Activated CD8-positive, alpha-beta memory T cell treated with anti-CD3 and anti-CD28 coated beads for 4 hours (primary cell): ENCODE results near the gene CAD.
"Not testable (repeated sequence)": the region's sequence is repeated elsewhere in the genome, so short reads cannot be mapped to it uniquely, and the experiment has no call there.

Experiments used
- DNase-seq, 2 donors: peaks; one replicate each; pipeline ENCODE4 v3.0.0-alpha.2; 2020; ENCODE audit warnings: low read depth in 2 of 2

Gene CAD

GRCh38 chr2:27256855-27257454, 39.8 kb downstream of the CAD start:
- DNase-seq = no peak

DNA sequence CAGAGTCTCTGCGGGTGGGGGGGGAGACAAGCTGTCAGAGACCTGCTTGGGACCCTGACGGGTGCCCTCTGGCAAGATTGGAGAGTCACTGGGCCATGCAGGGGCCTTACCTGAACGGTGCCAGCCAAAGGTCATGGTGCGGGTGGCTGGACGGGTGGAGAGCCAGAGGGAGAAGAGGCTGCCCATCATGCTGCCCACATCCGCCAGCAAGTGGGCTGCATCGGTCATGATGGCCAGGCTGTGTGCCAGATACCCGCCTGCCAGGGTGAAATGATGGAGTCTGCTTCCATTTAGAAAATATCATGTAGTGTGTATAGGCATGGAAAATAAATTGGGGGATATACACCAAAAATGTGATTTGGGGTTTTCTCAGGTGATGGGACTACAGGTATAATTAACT, 40.9 kb downstream of the CAD start:
- no peak for DNase-seq

DNA sequence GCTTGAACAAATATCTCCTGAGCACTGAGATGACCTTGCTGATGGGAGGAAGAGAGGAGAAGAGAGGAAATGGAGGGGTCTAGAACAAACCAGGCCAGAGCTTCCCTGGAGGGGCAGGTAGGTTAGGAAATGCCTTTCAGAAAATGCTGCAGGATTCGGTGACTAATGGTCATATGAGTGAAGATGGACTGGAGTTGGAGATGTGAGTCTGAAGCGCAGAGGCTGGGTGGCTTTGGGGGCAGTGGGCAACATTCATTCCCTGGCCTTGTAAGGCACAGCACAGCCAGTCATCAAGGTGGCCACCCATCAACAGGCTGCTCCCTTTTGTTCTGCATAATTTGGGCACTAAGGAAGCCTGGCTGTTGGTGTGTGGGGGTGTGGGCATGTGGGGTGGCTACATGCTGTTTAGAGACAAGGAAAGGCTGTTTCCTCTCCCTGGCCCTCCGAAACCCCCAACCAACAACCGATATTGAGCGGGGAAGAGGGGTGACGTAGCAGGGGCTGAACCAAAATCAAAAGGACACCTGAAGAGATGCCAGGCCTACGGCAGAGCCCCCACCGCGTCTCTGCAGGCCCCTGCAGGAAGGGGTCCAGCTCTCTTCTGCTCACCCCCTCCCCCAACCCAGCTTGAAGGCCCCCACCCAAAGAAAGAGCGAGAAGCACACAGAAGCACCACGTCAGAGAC, 44.2 kb downstream of the CAD start:
- no peak for DNase-seq

- DNase-seq = no peak
Measured at GRCh38 chr2:27261926-27262298, 44.7 kb downstream of the CAD start.

DNA sequence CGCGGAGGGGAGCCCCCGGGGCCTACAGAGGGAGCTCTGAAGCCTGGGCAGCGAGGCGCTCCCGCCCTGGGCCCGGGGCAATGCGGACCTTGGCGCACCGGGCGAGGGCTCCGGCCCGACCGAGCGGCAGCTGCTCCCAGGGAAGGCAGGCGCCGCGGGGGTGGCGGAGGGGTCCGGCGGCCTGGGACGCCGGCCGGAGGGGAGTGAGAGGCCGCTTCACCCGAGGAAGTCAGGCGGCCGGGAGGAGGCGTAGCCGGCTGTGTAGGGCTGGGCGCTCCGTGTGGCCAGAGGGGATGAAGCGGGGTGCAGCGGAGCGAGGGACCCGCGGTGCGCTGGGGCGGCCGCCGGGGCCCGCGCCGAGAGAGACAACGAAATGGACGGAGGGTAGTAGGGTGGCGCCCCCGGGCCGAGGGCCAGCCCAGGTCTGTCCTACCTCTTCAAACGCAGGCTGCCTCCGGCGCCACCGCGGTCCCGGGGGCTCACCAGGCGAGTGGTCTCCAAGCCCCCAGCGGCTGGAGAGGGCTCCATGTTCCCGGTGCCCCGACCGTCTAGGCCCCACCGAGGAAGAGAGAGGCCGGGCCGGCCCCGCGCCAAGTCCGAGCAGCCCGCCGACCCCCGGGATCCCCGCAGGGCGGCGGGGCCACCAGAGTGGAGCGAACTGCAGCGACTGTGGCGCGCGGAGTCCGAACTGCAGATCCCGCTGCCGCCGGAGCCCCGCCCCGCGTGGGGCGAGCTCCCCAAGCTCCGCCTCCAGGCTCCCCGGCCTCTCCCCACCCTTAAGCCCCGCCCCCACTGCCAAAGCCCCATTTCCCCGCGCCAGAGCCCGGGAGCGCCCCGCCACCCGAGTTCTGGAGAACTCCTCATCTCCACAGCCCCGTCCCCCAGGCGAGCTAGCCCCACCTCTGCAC, 45.5 kb downstream of the CAD start, which contains the start of gene SLC30A3:
Gene SLC30A3 (minus strand): TSS at position 669 of the 908 bp plus-strand sequence. CDS start 141 bp downstream, at position 528.
- peak; percentile 35 to 42 for DNase-seq

- DNase-seq = no peak
Measured at GRCh38 chr2:27263287-27264252, 46.4 kb downstream of the CAD start.

- no peak for DNase-seq
Measured at GRCh38 chr2:27264253-27264752, 47.1 kb downstream of the CAD start.

DNA sequence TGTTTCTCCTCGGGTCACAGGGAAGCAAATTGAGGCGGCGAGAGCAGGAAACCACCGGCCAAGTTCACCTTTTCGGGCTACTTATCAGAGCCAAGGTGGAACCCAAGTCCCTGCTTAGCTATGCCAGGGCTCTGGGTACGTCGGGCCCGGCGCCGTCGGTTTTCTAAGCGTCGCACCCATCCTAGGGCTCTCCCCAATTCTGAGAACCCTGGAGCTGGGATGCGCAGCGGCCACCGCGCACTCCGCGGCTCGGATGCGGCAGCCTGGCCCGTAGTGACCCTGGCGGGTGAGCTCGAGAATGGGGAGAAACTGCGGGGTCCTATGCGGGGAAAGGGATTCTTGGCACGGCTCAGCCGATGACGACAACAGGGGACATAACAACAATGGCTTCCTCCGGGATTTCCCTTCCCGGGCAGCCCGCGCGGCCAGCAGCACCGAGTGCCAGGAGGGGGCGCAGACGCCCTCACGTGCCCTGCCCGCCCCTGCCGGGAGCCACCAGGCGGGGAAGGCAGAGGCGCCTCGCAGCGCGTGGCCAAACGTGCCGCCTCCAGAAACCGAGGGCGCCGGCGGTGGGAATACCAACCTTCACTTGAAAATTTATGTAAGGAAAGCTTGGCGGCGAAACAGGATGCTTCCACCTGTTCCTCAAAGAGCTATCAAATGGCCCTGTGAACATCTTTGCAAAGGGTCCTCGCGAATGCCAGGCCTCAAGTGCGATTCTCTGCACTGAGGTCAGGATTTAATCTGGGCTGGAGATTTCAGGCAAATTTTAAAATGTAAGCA, 47.8 kb downstream of the CAD start:
- peak; percentile 20 to 22 for DNase-seq

GRCh38 chr2:27265536-27265870, 48.3 kb downstream of the CAD start:
- DNase-seq = no peak

GRCh38 chr2:27268296-27268695, 51.1 kb downstream of the CAD start:
- not testable (repeated sequence) for DNase-seq

DNA sequence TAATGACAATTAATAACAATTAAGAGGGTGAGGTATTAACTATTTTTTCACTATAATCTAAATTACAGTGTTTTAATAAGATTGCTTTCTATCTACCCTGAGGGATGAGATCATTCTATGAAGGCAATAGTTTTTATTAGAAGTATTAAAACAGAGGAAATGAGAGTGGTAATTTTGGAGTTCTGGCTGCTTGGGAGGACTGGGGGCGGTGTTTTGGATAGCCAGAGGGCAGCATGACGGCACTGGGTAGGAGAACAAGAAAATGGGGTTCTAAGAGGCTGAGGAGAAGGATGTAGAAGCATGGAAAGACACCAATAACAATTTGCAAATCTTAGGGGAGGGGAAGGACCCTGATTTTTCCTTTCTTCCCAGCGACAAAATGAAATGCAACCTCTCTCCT, 53.0 kb downstream of the CAD start:
- no peak for DNase-seq

DNA sequence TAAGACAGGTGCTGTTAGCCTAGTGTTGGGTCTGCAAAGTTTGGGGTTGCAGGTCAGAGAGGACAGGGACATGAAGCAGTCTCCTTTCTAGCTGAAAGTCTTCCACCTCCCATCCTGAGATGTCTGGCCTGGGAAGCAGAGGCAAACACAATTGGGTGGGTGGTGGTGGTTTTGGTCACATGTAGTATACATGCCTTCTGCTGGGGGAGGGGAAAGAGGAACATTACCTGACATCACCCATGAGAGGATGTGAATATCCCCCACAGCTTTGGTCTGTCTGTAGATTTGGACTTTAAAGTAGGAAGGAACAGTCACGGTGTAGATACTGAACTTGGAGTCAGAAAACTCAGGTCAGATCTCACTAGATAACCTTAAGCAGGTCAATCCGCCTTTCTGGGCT, 53.5 kb downstream of the CAD start:
- no peak for DNase-seq

GRCh38 chr2:27271631-27272340, 54.6 kb downstream of the CAD start:
- DNase-seq = no peak

DNA sequence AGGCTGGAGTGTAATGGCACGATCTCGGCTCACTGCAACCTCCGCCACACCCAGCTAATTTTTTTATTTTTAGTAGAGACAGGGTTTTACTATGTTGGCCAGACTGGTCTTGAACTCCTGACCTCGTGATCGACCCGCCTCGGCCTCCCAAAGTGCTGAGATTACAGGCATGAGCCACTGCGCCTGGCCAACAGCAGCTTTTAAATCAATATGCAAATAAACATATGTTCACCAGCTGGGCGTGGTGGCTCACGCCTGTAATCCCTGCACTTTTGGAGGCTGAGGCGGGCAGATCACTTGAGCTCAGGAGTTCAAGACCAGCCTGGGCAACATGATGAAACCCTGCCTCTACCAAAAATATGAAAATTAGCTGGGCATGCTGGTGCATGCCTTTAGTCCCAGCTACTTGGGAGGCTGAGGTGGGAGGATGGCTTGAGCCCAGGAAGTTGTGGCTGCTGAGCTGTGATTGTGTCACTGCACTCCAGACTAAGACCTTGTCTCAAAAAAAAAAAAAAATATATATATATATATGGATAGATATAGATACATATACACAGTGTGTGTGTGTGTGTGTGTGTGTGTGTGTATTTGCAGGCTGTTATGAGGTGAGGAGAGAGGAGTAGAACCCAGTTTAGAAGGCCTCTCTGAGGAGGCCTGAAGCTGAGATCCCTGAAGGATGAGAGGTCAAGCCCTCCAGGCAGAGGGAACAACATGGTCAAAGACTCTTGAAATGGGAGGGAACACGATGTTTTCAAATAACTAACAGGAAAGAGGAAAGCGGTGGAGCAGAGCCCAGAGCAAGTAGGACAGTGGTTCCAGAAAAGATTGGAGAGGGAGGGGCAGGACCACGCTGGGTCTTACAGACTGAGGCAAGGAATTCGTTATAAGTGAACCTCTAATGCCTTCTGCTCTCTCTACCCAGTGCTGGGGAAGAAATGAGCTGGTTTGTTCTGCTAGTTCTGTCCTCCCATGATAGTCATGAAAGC, 55.7 kb downstream of the CAD start:
- not testable (repeated sequence) for DNase-seq

- DNase-seq = no peak
Measured at GRCh38 chr2:27275211-27276150, 58.3 kb downstream of the CAD start, which contains the start of gene DNAJC5G. Gene DNAJC5G, plus strand, starts transcription at chr2:27275433. Its CDS starts 1,296 bp downstream, at chr2:27276729.

GRCh38 chr2:27278010-27278409, 60.8 kb downstream of the CAD start:
- DNase-seq = no peak

- no peak for DNase-seq
Measured at GRCh38 chr2:27280826-27281225, 63.7 kb downstream of the CAD start.
